GM18951 (cell line): Measurements from ENCODE around the gene OXCT2.
"Not testable (repeated sequence)": the region's sequence is repeated elsewhere in the genome, so short reads cannot be mapped to it uniquely, and the experiment has no call there.

Experiments
- POLR2A ChIP-seq: IDR thresholded peaks from 4 replicates; pipeline ENCODE4 v1.6.1; 2011; ENCODE audit warnings: mild to moderate bottlenecking; ENCODE audit not compliant: insufficient read length, insufficient read depth; ENCODE audit errors: extremely low read depth
- in situ Hi-C: fragments of 300-500 bp; cut with MboI; formaldehyde crosslinking; loops from one replicate; pipeline ENCODE4 v1.12.0; 2022; ENCODE audit warnings: low sequenced_read_pairs, mixed read lengths, inconsistent platforms; ENCODE audit not compliant: unreplicated experiment

OXCT2 gene

DNA sequence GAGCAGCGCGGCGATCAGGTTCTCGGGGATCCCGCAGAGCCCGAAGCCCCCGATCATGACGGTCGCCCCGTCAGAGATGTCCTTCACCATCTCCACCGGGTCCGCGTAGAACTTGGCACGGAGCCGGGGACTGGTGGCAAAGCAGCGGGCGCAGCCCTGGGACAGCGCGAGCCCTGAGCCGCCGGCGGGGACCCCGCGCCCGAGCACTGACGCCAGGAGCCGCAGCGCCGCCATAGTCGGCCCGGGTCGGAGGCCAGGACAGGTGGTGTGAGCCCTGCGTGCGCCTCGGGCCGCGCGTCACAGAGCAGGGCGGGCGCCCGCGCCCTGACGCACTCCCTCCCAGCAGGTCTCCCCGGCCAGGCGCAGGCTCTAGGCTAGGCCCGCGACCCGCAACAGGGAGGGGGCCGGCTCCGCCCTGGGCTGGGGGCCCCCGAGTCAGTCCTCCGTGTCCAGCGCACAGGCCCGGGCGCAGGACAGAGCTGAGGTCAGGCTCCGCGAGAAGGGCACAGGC, at the start of gene OXCT2:
OXCT2 (minus strand) TSS at position 327 of the 511 bp plus-strand sequence; CDS start at position 234, 93 bp downstream.
- in situ Hi-C loops: not testable (repeated sequence)

DNA sequence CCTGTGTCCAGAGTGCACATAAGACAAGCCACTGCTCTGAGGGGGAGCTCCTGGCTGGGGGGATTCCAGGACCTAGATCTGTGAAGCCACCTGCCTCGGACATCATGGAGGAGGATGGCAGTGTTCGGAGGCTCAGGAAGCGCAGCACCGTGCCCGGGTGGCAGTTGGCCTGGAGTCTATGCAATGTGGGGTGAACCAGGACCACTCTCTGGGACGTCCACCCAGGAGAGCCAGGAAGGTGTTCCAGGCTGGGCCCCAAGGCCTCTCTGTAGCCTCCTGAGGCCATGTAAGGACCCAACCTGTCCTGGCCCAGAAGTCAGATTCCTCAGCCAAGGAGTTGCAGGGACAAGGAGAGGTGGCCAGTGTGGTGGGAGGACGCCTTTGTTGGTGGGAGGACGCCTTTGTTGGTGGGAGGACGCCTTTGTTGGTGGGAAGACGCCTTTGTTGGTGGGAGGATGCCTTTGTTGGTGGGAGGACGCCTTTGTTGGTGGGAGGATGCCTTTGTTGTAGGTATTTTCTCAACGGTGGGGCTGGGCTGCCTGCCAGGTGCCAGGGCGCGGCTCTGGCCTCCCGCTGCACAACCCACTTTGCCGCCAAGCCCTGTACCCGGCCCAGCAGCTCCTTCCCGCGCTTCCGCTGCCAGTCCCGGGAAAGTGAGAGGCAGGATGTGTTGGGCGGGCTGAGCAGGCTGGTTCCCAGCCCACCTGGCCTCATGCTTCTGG, 48.1 kb upstream of the OXCT2 start:
- in situ Hi-C loops: loop anchor here (10.0 kb wide), 1 partner anchor 86 kb away; the partner anchor contains the start of gene MYCL
- no peak for TF ChIP-seq POLR2A

DNA sequence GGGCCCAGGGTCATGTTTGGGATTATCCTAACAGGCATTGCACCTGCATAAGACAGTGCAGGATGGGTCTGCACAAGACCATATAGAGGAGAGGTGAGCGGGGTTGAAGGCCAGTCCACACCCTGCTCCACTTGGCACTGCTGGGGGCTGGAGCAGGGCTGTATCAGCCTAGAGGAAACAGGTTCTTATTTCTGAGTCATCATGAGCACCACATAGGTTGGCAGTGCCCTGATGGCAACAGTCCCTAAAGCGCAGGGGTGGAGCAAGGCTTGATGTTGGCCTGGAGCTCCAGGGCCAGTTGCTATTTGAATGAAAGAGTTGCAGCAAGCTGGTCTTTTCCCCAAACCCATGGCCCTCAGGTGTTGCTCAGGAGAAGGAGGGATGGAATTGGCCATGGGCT, 47.3 kb upstream of the OXCT2 start:
- in situ Hi-C loops: loop anchor here (10.0 kb wide), 1 partner anchor 86 kb away; the partner anchor contains the start of gene MYCL

DNA sequence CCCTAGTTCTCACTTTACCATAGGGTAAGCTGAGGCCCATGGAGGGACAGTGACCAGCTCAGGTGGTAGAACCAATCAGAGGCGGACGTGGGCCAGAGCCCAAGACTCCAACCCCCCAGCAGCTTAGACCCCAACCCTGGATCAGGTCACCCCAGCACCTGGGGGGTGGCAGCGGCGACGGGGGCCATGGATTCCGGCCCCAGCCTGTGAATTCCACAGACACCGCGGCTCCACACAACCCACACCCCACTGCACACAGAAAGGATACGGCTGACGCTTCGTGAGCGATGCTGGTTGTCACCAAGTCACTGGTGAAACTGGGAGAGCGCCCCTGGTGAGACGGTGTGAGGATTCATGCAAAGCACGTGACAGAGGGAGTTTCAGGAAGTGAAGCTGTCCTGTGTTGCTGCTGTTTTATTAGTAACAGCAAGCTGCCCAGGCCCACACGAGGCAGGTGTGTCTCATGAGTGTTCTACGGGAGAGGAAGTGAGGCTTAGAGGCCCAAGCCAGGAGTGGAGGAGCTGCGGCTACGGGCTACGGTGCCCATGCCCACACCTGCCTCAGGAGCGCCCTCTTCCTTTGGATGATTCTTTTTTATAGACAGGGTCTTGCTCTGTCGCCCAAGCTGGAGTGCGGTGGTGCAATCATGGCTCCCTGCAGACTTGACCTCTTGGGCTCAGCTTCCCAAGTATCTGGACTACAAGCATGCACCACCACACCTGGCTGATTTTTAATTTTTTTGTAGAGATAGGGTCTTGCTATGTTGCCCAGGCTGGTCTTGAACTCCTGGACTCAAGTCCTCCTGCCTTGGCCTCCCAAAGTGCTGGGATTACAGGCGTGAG, 46.2 kb upstream of the OXCT2 start:
- in situ Hi-C loops: loop anchor here (10.0 kb wide), 1 partner anchor 87 kb away; the partner anchor contains the start of gene MYCL

More for the DNA sequence above, 47.3 kb upstream of the OXCT2 start:
- TF ChIP-seq POLR2A: no peak

DNA sequence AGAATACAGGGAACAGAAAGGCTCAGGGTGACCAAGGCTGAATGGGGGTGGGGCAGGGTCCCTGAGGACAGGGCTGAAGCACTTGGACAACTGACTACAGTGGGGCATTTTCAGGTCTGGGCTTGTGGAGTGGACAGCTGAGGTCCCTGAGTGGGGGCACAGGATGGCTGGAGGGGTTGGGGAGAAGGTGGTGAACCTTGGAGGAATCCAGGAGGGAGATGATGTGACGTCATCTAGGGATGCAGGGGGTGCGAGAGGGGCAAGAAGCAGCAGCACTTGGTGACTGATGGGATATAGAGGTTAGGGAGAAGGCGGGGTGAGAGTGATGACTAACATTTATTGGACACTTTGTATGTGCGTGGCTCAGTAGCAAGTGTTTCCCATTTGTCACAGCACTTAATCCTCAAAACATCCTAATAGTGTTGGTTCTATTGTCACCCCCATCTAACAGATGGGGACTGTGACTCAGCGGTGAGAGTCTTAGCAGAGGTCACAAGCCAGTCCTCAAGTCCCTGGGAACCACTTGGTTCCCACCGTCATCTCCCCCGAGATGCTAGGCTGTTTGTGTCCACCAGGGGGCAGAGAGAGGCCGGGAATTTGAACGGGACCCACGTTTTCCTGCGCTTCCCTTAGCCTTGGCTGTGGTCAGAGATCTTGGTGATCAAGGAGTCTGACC, 45.4 kb upstream of the OXCT2 start:
- in situ Hi-C loops: loop anchor here (10.0 kb wide), 1 partner anchor 88 kb away; the partner anchor contains the start of gene MYCL
- no peak for TF ChIP-seq POLR2A

DNA sequence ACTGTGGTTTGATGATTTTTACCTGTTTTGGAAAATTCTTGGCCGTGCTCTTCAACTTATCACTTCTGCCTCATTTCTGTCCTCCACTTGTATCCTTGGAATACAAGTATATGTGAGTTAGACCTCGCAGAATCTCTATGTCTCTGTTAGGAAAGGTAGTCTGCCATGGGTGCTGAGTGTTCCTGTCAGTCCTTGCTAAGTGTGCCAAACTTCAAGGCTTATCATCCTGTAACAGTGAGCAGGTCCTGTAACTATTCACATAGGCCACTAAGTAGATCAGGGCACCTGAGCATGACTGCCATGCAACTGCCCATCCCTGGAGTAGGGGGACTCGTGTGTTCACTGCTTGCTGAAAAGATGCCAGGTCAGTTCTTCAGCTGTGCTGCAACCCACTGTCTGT, 41.8 kb upstream of the OXCT2 start:
- in situ Hi-C loops: loop anchor here (10.0 kb wide), 1 partner anchor 92 kb away; the partner anchor contains the start of gene MYCL
- no peak for TF ChIP-seq POLR2A

DNA sequence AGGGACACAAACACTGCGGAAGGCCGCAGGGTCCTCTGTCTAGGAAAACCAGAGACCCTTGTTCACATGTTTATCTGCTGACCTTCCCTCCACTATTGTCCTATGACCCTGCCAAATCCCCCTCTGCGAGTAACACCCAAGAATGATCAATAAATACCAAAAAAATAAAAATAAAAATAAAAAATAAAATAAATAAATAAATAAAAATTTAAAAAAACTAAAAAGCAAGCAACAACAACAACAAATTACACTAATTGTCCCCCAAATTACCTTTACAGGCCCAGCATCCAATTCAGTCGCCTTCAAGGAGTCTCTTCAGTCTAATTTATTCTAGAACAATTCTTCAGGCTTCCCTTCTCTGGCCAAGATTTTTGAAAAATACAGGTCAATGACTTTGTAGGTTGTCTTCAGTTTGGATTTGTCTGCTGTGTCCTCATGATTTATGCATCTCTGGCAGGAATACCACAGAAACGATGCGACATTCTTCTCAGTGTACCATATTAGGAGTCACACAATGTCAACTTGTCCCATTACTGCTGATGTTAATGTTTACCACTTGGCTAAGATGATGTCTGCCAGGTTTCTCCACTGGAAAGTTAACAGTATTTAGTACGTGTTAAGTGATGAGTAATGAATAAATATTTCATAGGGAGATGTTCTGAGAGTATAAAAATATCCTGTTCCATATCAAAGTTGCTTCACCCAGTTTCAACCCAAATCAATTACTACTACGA, 37.8 kb upstream of the OXCT2 start:
- TF ChIP-seq POLR2A: no peak
- in situ Hi-C loops: no loop called here

DNA sequence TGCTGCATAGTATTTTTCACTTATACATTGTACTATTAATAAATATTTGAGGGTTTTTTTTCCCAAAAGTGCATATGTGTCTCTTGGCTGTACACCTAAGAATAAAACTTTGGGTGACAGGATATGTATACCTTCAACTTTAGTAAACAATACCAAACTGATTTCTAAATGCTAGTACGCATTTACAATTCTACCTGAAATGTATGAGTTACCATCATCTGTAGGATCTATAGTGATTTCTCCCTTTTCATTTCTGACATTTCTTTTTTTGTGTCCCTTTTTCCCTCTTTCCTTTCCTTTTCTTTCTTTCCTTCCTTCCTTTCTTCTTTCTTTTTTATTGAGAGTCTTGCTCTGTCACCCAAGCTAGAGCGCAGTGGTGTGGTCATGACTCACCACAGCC, 34.2 kb upstream of the OXCT2 start:
- TF ChIP-seq POLR2A: no peak
- in situ Hi-C loops: no loop called here

DNA sequence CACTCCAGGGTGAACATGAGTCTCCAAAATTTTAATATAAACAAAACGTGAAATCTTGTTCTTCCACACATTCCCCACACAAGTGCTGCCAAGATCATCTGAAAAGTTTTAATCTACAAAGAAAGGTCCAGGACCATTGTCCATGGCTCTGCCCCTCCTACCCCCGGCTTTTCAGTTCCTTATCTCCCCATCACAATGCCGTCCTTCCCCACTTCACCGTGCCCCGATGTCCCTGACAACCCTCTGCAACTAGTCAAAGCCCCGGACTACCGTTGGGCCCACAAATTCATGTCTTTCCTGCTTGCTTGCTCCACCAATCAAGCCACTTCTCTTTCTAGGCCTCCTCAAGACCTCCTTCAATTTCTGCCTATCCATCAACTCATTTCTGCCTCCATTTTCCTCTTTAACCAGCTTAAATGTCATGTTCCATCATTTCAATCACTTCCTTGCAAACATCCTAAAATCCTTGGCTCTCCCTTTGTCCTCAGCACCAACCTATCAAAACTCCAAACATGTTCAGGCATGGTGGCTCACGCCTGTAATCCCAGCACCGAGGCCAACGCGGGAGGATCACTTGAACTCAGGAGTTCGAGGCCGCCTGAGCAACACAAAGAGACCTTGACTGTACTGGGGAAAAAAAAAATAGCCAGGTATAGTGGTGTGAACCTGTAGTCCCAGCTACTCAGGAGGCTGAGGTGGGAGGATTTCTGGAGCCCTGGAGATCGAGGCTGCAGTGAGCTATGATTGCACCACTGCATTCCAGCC, 31.5 kb upstream of the OXCT2 start:
- in situ Hi-C loops: no loop called here
- no peak for TF ChIP-seq POLR2A

DNA sequence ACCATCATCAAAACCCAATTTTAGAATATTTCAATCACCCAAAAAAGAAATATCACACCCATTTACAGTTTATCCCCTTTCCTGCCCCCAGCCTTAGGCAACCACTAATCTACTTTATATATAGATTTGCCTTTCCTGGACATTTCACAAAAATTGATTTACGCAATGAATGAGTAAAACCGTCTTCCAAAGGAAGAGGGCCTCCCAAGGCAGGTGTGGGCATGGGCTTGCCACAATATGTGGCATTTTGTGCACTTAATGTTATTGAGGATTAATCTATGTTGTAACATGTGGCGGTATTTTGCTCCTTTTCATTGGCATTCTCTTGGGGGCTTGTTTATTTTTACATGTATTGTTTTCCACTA, 29.3 kb upstream of the OXCT2 start:
- no peak for TF ChIP-seq POLR2A

DNA sequence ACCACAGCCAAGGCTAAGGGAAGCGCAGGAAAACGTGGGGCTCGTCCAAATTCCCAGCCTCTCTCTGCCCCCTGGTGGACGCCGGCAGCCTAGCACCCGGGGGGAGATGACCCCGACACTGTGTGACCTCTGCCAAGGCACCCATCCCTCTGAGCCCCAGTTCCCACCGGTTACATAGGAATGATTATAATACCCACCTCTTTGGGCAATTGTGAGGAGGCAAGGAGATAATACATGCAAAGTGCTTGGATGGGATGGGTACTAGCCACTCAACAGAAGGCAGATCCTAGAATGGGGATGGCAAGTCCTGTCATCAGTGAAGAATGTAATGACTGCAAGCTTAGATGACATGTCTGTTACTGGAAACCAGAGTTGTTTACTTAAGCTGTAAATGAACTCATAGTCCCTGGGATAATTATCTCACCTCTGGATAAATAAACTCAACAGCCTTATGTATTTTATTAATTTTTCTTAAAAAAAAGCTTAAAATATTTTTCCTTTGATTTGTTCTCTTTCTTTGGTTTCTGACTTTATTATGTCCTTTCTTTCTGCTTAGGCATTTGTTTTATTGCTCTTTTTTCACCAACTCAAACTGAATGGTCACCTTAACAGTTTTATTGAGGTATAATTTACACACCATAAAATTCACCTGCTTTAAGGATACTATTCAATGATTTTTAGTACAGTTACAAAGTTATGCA, 28.8 kb upstream of the OXCT2 start:
- in situ Hi-C loops: no loop called here
- no peak for TF ChIP-seq POLR2A

More for the DNA sequence above, 29.3 kb upstream of the OXCT2 start:
- in situ Hi-C loops: no loop called here
